Measurements from ENCODE around the gene HOXA11.

HOXA11 gene

GRCh38 chr7:27141923-27142579 is 43.0 kb downstream of the HOXA11 start:
- peaks cover 86% of the 10 kb centered on the region for H3K4me1 Mint-ChIP-seq
- no peaks in the 10 kb centered on the region for H3K9me3 Mint-ChIP-seq
- peak in 1 of 3 experiments; percentile 29 for TF ChIP-seq CTCF (IDR thresholded peaks at IDR 0.05; ENCODE audit: unreplicated experiment in 3 of 3)
- peak overlapping the region; percentile 95 to 98 (median 96) for H3K4me3 Mint-ChIP-seq
- H3K36me3 Mint-ChIP-seq (ENCODE audit: low read depth) = peaks cover 83% of the 10 kb centered on the region
- H3K27me3 Mint-ChIP-seq (ENCODE audit: low read depth) = peaks cover 10% of the 10 kb centered on the region
- peak overlapping the region; percentile 98 to 100 (median 99) for H3K27ac Mint-ChIP-seq

GRCh38 chr7:27141137-27141922 is 43.7 kb downstream of the HOXA11 start:
- TF ChIP-seq CTCF (IDR thresholded peaks at IDR 0.05; ENCODE audit: unreplicated experiment in 3 of 3) = no peak
- Mint-ChIP-seq H3K36me3 (ENCODE audit: low read depth) (peaks cover 76% of the 10 kb centered on the region), H3K4me3 (peak overlapping the region; percentile 95 to 98 (median 96)), H3K9me3 (no peaks in the 10 kb centered on the region), H3K27ac (peak overlapping the region; percentile 98 to 100 (median 99)), H3K27me3 (ENCODE audit: low read depth) (peaks cover 10% of the 10 kb centered on the region), H3K4me1 (peaks cover 85% of the 10 kb centered on the region)

- Mint-ChIP-seq H3K27me3 (ENCODE audit: low read depth) (peaks cover 10% of the 10 kb centered on the region), H3K9me3 (no peaks in the 10 kb centered on the region), H3K4me3 (peak overlapping the region; percentile 95 to 98 (median 96)), H3K4me1 (peaks cover 85% of the 10 kb centered on the region), H3K27ac (peak overlapping the region; percentile 98 to 100 (median 99)), H3K36me3 (ENCODE audit: low read depth) (peaks cover 68% of the 10 kb centered on the region)
- no peak for TF ChIP-seq CTCF (IDR thresholded peaks at IDR 0.05; ENCODE audit: unreplicated experiment in 3 of 3)
Measured at GRCh38 chr7:27140126-27140857, 44.7 kb downstream of the HOXA11 start.

- no peak for TF ChIP-seq CTCF (IDR thresholded peaks at IDR 0.05; ENCODE audit: unreplicated experiment in 3 of 3)
- H3K36me3 Mint-ChIP-seq (ENCODE audit: low read depth) = peaks cover 68% of the 10 kb centered on the region
- no peaks in the 10 kb centered on the region for H3K9me3 Mint-ChIP-seq
- H3K4me3 Mint-ChIP-seq = peak overlapping the region; percentile 95 to 98 (median 96)
- peak overlapping the region; percentile 98 to 100 (median 99) for H3K27ac Mint-ChIP-seq
- peaks cover 86% of the 10 kb centered on the region for H3K4me1 Mint-ChIP-seq
- peaks cover 10% of the 10 kb centered on the region for H3K27me3 Mint-ChIP-seq (ENCODE audit: low read depth)
Measured at GRCh38 chr7:27139334-27140125, 45.5 kb downstream of the HOXA11 start.

GRCh38 chr7:27138985-27139333 is 46.1 kb downstream of the HOXA11 start:
- Mint-ChIP-seq H3K4me1 (peaks cover 86% of the 10 kb centered on the region), H3K9me3 (no peaks in the 10 kb centered on the region), H3K36me3 (ENCODE audit: low read depth) (peaks cover 68% of the 10 kb centered on the region), H3K27ac (peak overlapping the region; percentile 89 to 100 (median 99)), H3K4me3 (peak overlapping the region; percentile 88 to 98 (median 95)), H3K27me3 (ENCODE audit: low read depth) (peaks cover 10% of the 10 kb centered on the region)
- TF ChIP-seq CTCF (IDR thresholded peaks at IDR 0.05; ENCODE audit: unreplicated experiment in 3 of 3) = no peak
